ENCODE data around the gene FHDC1.

DNA sequence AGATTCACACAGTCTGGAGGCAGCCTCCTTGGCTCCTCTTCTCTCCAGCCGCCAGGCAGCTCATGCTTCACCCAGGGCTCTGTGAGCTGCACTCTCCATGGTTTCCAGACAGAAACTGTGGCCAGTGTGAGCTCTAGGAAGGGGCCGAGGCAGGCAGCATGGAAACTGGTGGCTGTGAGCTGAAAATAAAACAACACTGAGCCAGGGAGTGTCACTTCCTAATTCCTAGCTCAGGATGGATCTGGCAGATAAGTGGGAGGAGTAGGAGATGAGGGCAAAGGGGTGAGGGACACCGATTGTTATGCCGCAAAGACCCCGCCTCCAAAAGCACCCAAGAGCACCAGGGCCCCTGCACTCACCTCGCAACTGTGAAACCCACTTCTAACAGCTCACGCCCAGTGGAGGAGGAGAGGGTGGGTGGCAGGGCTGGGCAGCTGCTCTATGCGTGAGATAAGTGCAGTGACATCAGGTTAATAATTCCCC, 69.8 kb downstream of the FHDC1 start:
- no peak for TF ChIP-seq CTCF (IDR thresholded peaks at IDR 0.05)
- TF ChIP-seq POLR2A (IDR thresholded peaks at IDR 0.05): no peak

Data from Peyer's patch (tissue), 4 donors.